Measurements from ENCODE around the gene CASP2. TPM values are rescaled to one million over a fixed set of nuclear protein-coding genes. Genes with fewer than 3 reads are reported as not detected.

The CASP2 gene
- total and polyA plus RNA-seq, 4 donors, result 3.4 to 11.3 (median 4.1) TPM

- H3K4me1 ChIP-seq (ENCODE audit: control insufficient read depth in 4 of 4, insufficient read depth in 4 of 4, low read length in 3 of 4), result peaks cover 8 to 22% (median 14%) of the 10 kb centered on the region in 4 donors
- TF ChIP-seq HNF4G (IDR thresholded peaks at IDR 0.05) (no peak), RAD21 (IDR thresholded peaks at IDR 0.05) (no peak), JUND (IDR thresholded peaks at IDR 0.05) (no peak), GABPA (IDR thresholded peaks at IDR 0.05 in 1 of 2, conservative IDR thresholded peaks at IDR 0.05 in 1 of 2) (no peak), TAF1 (conservative IDR thresholded peaks at IDR 0.05) (no peak)
- TF ChIP-seq, protein P1, sequence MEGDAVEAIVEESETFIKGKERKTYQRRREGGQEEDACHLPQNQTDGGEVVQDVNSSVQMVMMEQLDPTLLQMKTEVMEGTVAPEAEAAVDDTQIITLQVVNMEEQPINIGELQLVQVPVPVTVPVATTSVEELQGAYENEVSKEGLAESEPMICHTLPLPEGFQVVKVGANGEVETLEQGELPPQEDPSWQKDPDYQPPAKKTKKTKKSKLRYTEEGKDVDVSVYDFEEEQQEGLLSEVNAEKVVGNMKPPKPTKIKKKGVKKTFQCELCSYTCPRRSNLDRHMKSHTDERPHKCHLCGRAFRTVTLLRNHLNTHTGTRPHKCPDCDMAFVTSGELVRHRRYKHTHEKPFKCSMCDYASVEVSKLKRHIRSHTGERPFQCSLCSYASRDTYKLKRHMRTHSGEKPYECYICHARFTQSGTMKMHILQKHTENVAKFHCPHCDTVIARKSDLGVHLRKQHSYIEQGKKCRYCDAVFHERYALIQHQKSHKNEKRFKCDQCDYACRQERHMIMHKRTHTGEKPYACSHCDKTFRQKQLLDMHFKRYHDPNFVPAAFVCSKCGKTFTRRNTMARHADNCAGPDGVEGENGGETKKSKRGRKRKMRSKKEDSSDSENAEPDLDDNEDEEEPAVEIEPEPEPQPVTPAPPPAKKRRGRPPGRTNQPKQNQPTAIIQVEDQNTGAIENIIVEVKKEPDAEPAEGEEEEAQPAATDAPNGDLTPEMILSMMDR (IDR thresholded peaks at IDR 0.05; ENCODE audit: low read depth, low read length, missing input control), result no peak
- no peak for DNase-seq (ENCODE audit: low spot score)
These were observed 38.0 kb upstream of the CASP2 start for GRCh38 chr7:143250199-143250598.

GRCh38 chr7:143250822-143251221 lies 37.3 kb upstream of the CASP2 start:
- no peak overlapping the region for H3K27ac ChIP-seq (ENCODE audit: low read depth in 1 of 2, low read length in 2 of 2)
- no peak overlapping the region for H3K9ac ChIP-seq (ENCODE audit: low read depth in 1 of 2, low read length in 2 of 2)

More at GRCh38 chr7:143250199-143250598, 38.0 kb upstream of the CASP2 start:
- no peaks in the 10 kb centered on the region for H3K9me3 ChIP-seq (ENCODE audit: control insufficient read depth in 4 of 4, low read length in 3 of 4)
- no peaks in the 10 kb centered on the region for H3K36me3 ChIP-seq (ENCODE audit: control insufficient read depth in 4 of 4, insufficient read depth in 3 of 4, low read depth in 1 of 4, low read length in 3 of 4)
- no peak overlapping the region for H3K27ac ChIP-seq (ENCODE audit: low read depth in 1 of 2, low read length in 2 of 2)
- H3K27me3 ChIP-seq (ENCODE audit: control insufficient read depth in 4 of 4, insufficient read depth in 4 of 4, low read length in 3 of 4), result no peaks in the 10 kb centered on the region
- H3K4me3 ChIP-seq (ENCODE audit: low read depth in 1 of 3, low read length in 3 of 3), result no peak overlapping the region
- H3K9ac ChIP-seq (ENCODE audit: low read depth in 1 of 2, low read length in 2 of 2), result no peak overlapping the region

DNA sequence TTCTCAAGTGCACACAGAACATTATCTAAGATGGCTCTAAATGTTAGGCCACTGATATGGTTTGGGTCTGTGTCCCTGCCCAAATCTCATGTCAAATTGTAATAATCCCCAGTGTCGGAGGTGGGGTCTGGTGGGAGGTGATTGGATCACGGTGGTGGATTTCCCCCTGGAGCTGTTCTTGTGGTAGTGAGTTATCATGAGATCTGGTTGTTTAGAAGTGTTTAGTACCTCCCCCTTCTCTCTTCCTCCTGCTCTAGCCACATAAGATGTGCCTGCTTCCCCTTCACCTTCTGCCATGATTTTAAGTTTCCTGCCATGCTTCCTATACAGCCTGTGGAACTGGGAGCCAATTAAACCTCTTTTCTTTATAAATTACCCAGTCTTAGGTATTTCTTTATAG lies 36.1 kb upstream of the CASP2 start:
- H3K27ac ChIP-seq (ENCODE audit: low read depth in 1 of 2, low read length in 2 of 2), result no peak overlapping the region
- peaks cover 8 to 22% (median 14%) of the 10 kb centered on the region in 4 donors for H3K4me1 ChIP-seq (ENCODE audit: control insufficient read depth in 4 of 4, insufficient read depth in 4 of 4, low read length in 3 of 4)
- TF ChIP-seq NR2F2 (IDR thresholded peaks at IDR 0.05) (no peak), RXRA (IDR thresholded peaks at IDR 0.05) (no peak), HNF4G (IDR thresholded peaks at IDR 0.05) (no peak), GABPA (IDR thresholded peaks at IDR 0.05 in 1 of 2, conservative IDR thresholded peaks at IDR 0.05 in 1 of 2) (no peak), EGR1 (IDR thresholded peaks at IDR 0.05; ENCODE audit: low read depth in 2 of 2) (no peak), ATF3 (IDR thresholded peaks at IDR 0.05) (no peak), TAF1 (conservative IDR thresholded peaks at IDR 0.05) (no peak), ZBTB33 (IDR thresholded peaks at IDR 0.05) (no peak), YY1 (IDR thresholded peaks at IDR 0.05) (no peak), HNF4A (conservative IDR thresholded peaks at IDR 0.05) (no peak), SP1 (IDR thresholded peaks at IDR 0.05) (no peak), FOXA1 (IDR thresholded peaks at IDR 0.05) (no peak), JUND (IDR thresholded peaks at IDR 0.05) (no peak), RAD21 (IDR thresholded peaks at IDR 0.05) (no peak)
- TF ChIP-seq, protein P1 (IDR thresholded peaks at IDR 0.05; ENCODE audit: low read depth, low read length, missing input control), result no peak
- DNase-seq (ENCODE audit: low spot score), result no peak
- H3K9ac ChIP-seq (ENCODE audit: low read depth in 1 of 2, low read length in 2 of 2), result no peak overlapping the region
- no peaks in the 10 kb centered on the region for H3K36me3 ChIP-seq (ENCODE audit: control insufficient read depth in 4 of 4, insufficient read depth in 3 of 4, low read depth in 1 of 4, low read length in 3 of 4)
- H3K4me3 ChIP-seq (ENCODE audit: low read depth in 1 of 3, low read length in 3 of 3), result no peak overlapping the region
- no peaks in the 10 kb centered on the region for H3K9me3 ChIP-seq (ENCODE audit: control insufficient read depth in 4 of 4, low read length in 3 of 4)
- no peaks in the 10 kb centered on the region for H3K27me3 ChIP-seq (ENCODE audit: control insufficient read depth in 4 of 4, insufficient read depth in 4 of 4, low read length in 3 of 4)
- 85% methylated on average over 2 of the region's 2 CpGs for WGBS

More at GRCh38 chr7:143250822-143251221, 37.3 kb upstream of the CASP2 start:
- WGBS, result 94% methylated on average over 1 of the region's 1 CpG
- Histone ChIP-seq H3K27me3 (ENCODE audit: control insufficient read depth in 4 of 4, insufficient read depth in 4 of 4, low read length in 3 of 4) (no peaks in the 10 kb centered on the region), H3K36me3 (ENCODE audit: control insufficient read depth in 4 of 4, insufficient read depth in 3 of 4, low read depth in 1 of 4, low read length in 3 of 4) (no peaks in the 10 kb centered on the region), H3K4me3 (ENCODE audit: low read depth in 1 of 3, low read length in 3 of 3) (no peak overlapping the region), H3K4me1 (ENCODE audit: control insufficient read depth in 4 of 4, insufficient read depth in 4 of 4, low read length in 3 of 4) (peaks cover 8 to 22% (median 14%) of the 10 kb centered on the region in 4 donors), H3K9me3 (ENCODE audit: control insufficient read depth in 4 of 4, low read length in 3 of 4) (no peaks in the 10 kb centered on the region)
- no peak for DNase-seq (ENCODE audit: low spot score)
- TF ChIP-seq EGR1 (IDR thresholded peaks at IDR 0.05; ENCODE audit: low read depth in 2 of 2) (no peak), NR2F2 (IDR thresholded peaks at IDR 0.05) (no peak), MAX (IDR thresholded peaks at IDR 0.05) (no peak), TAF1 (conservative IDR thresholded peaks at IDR 0.05) (no peak), HNF4A (conservative IDR thresholded peaks at IDR 0.05) (no peak), FOXA1 (IDR thresholded peaks at IDR 0.05) (no peak), GABPA (IDR thresholded peaks at IDR 0.05 in 1 of 2, conservative IDR thresholded peaks at IDR 0.05 in 1 of 2) (no peak), HNF4G (IDR thresholded peaks at IDR 0.05) (no peak)

Measured in liver (tissue), 9 donors.